Measurements from ENCODE around the gene PDCD7. TPM values are rescaled to one million over a fixed set of nuclear protein-coding genes. Genes with fewer than 3 reads are reported as not detected.

The PDCD7 gene
- total and polyA plus RNA-seq, 12 donors: 9.0 to 25.1 (median 15.9) TPM

GRCh38 chr15:65163041-65163440 lies 29.4 kb upstream of the PDCD7 start:
- H3K27me3 ChIP-seq: no peaks in the 10 kb centered on the region
- 73 to 79% methylated on average over 4 of the region's 4 CpGs for WGBS, 2 donors
- ATAC-seq (peak in 2 of 8 donors; percentile 39 to 61), DNase-seq (no peak)
- H3K9me3 ChIP-seq: no peaks in the 10 kb centered on the region
- no peak overlapping the region for H3K4me3 ChIP-seq
- peaks cover 0 to 13% (median 0%) of the 10 kb centered on the region in 9 donors for H3K4me1 ChIP-seq
- intact Hi-C loops (cut with DNase I): no loop called here
- peaks cover 0 to 94% (median 31%) of the 10 kb centered on the region in 9 donors for H3K36me3 ChIP-seq
- TF ChIP-seq CTCF (IDR thresholded peaks at IDR 0.05): no peak
- peak overlapping the region in 1 of 10 donors; percentile 30 for H3K27ac ChIP-seq

- Histone ChIP-seq H3K27me3 (no peaks in the 10 kb centered on the region), H3K4me3 (no peak overlapping the region), H3K4me1 (peaks cover 0 to 9% (median 0%) of the 10 kb centered on the region in 9 donors), H3K36me3 (peaks cover 0 to 97% (median 68%) of the 10 kb centered on the region in 9 donors), H3K27ac (no peak overlapping the region), H3K9me3 (no peaks in the 10 kb centered on the region)
- intact Hi-C loops (cut with DNase I): no loop called here
- ATAC-seq: no peak
- TF ChIP-seq CTCF (IDR thresholded peaks at IDR 0.05): no peak
- no peak for DNase-seq
- 61 to 62% methylated on average over 5 of the region's 5 CpGs for WGBS, 2 donors
These were observed 23.1 kb upstream of the PDCD7 start for GRCh38 chr15:65156692-65157091.

GRCh38 chr15:65154720-65155119 lies 21.1 kb upstream of the PDCD7 start:
- intact Hi-C loops (cut with DNase I): no loop called here
- WGBS, 2 donors: 87 to 90% methylated on average over 6 of the region's 6 CpGs
- Histone ChIP-seq H3K36me3 (peaks cover 0 to 100% (median 70%) of the 10 kb centered on the region in 9 donors), H3K9me3 (no peaks in the 10 kb centered on the region), H3K27me3 (no peaks in the 10 kb centered on the region), H3K27ac (no peak overlapping the region), H3K4me3 (no peak overlapping the region), H3K4me1 (peaks cover 0 to 9% (median 0%) of the 10 kb centered on the region in 9 donors)
- DNase-seq (no peak), ATAC-seq (no peak)
- TF ChIP-seq CTCF (IDR thresholded peaks at IDR 0.05): no peak

- TF ChIP-seq CTCF (IDR thresholded peaks at IDR 0.05): no peak
- H3K27ac ChIP-seq: no peak overlapping the region
- ATAC-seq (no peak), DNase-seq (no peak)
- peaks cover 0 to 74% (median 25%) of the 10 kb centered on the region in 9 donors for H3K36me3 ChIP-seq
- no peaks in the 10 kb centered on the region for H3K4me1 ChIP-seq
- no peak overlapping the region for H3K4me3 ChIP-seq
- H3K27me3 ChIP-seq: no peaks in the 10 kb centered on the region
- intact Hi-C loops (cut with DNase I): no loop called here
- 88 to 92% methylated on average over 3 of the region's 3 CpGs for WGBS, 2 donors
- no peaks in the 10 kb centered on the region for H3K9me3 ChIP-seq
These were observed 14.3 kb upstream of the PDCD7 start for GRCh38 chr15:65147902-65148301.
